HEK293 (cell line): ENCODE data around the gene FADS3.

ENCODE experiments used
- CTCF ChIA-PET: fragments of 350-600 bp; formaldehyde crosslinking; extraction: SDS; loops from one replicate; lab custom pipeline; 2021; ENCODE audit warnings: antibody characterized with exemption; lab: Yijun Ruan, JAX
- POLR2A ChIA-PET: fragments of 300-600 bp; formaldehyde crosslinking; extraction: SDS; loops from one replicate; lab custom pipeline; 2020; ENCODE audit warnings: antibody characterized with exemption, inconsistent platforms; lab: Yijun Ruan, JAX
- H3K27ac ChIP-seq: fragments of 200-500 bp; sonication (Bioruptor generic); 2 replicates; pipeline ENCODE4 v1.5.1; 2014; ENCODE audit warnings: low read depth, low read length, control low read depth, inconsistent platforms; ENCODE audit errors: extremely low read depth
- H3K36me3 ChIP-seq, 2 experiments: fragments of 200-500 bp in 1 of 2; sonication (Bioruptor generic) in 1 of 2; 1 replicate in 1 of 2; 2 replicates in 1 of 2; pipeline ENCODE4 v1.5.1; 2014 to 2017; ENCODE audit warnings: inconsistent platforms in 2 of 2, low read length in 2 of 2; ENCODE audit not compliant: control insufficient read depth in 2 of 2, insufficient read depth in 1 of 2
- H3K4me1 ChIP-seq: fragments of 200-500 bp; sonication (Bioruptor generic); 2 replicates; pipeline ENCODE4 v1.5.1; 2014; ENCODE audit warnings: mild to moderate bottlenecking, low read length, inconsistent platforms; ENCODE audit not compliant: control insufficient read depth, insufficient read depth
- H3K4me3 ChIP-seq: 2 replicates; pipeline ENCODE4 v1.5.1; 2011; ENCODE audit warnings: low read depth, mild to moderate bottlenecking, control low read depth, low read length, moderate library complexity
- H3K9me3 ChIP-seq: fragments of 200-500 bp; sonication (Bioruptor generic); 2 replicates; pipeline ENCODE4 v1.5.1; 2014; ENCODE audit warnings: low read depth, low read length, inconsistent platforms; ENCODE audit not compliant: control insufficient read depth, insufficient read depth
- EGR2 ChIP-seq: fragments of 450-650 bp; formaldehyde crosslinking; IDR thresholded peaks from 2 replicates; pipeline ENCODE4 v1.5.1; 2016; ENCODE audit warnings: low read depth, missing biosample characterization, missing genetic modification characterization
- HOXD13 ChIP-seq: sonication (generic); formaldehyde crosslinking; IDR thresholded peaks from 2 replicates; pipeline ENCODE4 v1.8.0; 2022; ENCODE audit warnings: missing genetic modification reagents, borderline replicate concordance
- PRDM1 ChIP-seq: fragments of 450-650 bp; formaldehyde crosslinking; IDR thresholded peaks from 2 replicates; pipeline ENCODE4; 2016; ENCODE audit warnings: missing biosample characterization, missing genetic modification characterization
- PRDM10 ChIP-seq: fragments of 450-650 bp; formaldehyde crosslinking; IDR thresholded peaks from 2 replicates; pipeline ENCODE4 v1.5.1; 2016; ENCODE audit warnings: missing biosample characterization, missing genetic modification characterization
- PRDM2 ChIP-seq: fragments of 450-650 bp; formaldehyde crosslinking; IDR thresholded peaks from 2 replicates; pipeline ENCODE4 v1.5.1; 2016; ENCODE audit warnings: missing biosample characterization, missing genetic modification characterization, borderline replicate concordance
- ZFP3 ChIP-seq: fragments of 450-650 bp; formaldehyde crosslinking; IDR thresholded peaks from 2 replicates; pipeline ENCODE4 v1.5.1; 2016; ENCODE audit warnings: low read depth, missing biosample characterization, missing genetic modification characterization
- ZNF169 ChIP-seq: fragments of 450-650 bp; formaldehyde crosslinking; IDR thresholded peaks from 2 replicates; pipeline ENCODE4 v1.5.1; 2016; ENCODE audit warnings: missing biosample characterization, missing genetic modification characterization
- ZNF26 ChIP-seq: fragments of 450-650 bp; formaldehyde crosslinking; IDR thresholded peaks from 2 replicates; pipeline ENCODE4 v1.5.1; 2016; ENCODE audit warnings: missing biosample characterization, missing genetic modification characterization
- ZNF521 ChIP-seq: fragments of 450-650 bp; formaldehyde crosslinking; IDR thresholded peaks from 2 replicates; pipeline ENCODE4 v1.5.1; 2017; ENCODE audit warnings: missing biosample characterization, mild to moderate bottlenecking, missing genetic modification characterization
- ZNF629 ChIP-seq: fragments of 450-650 bp; formaldehyde crosslinking; IDR thresholded peaks from 2 replicates; pipeline ENCODE4 v1.5.1; 2017; ENCODE audit warnings: missing biosample characterization, missing genetic modification characterization
- ZNF677 ChIP-seq: fragments of 450-650 bp; IDR thresholded peaks from 2 replicates; pipeline ENCODE4 v1.5.0; 2018; ENCODE audit warnings: missing biosample characterization, mild to moderate bottlenecking, missing genetic modification characterization, moderate library complexity
- ZNF692 ChIP-seq: fragments of 450-650 bp; formaldehyde crosslinking; IDR thresholded peaks from 2 replicates; pipeline ENCODE4 v1.5.1; 2016; ENCODE audit warnings: missing biosample characterization, missing genetic modification characterization
- ZNF747 ChIP-seq: fragments of 450-650 bp; formaldehyde crosslinking; IDR thresholded peaks from 2 replicates; pipeline ENCODE4 v1.5.1; 2016; ENCODE audit warnings: missing biosample characterization, missing genetic modification characterization
- ZNF843 ChIP-seq: fragments of 450-650 bp; formaldehyde crosslinking; IDR thresholded peaks from 2 replicates; pipeline ENCODE4 v1.5.1; 2016; ENCODE audit warnings: missing biosample characterization, missing genetic modification characterization
- ZXDB ChIP-seq: fragments of 450-650 bp; formaldehyde crosslinking; IDR thresholded peaks from 2 replicates; pipeline ENCODE4 v1.5.1; 2016; ENCODE audit warnings: missing biosample characterization, missing genetic modification characterization

Gene FADS3

GRCh38 chr11:61873588-61874376 lies 17.6 kb downstream of the FADS3 start (continued):
- TF ChIP-seq HOXD13 (no peak), PRDM1 (tag by site-specific recombination) (no peak), ZFP3 (tag by site-specific recombination) (no peak), ZNF692 (no peak), ZNF677 (tag by site-specific recombination) (no peak)

GRCh38 chr11:61872935-61873565 lies 18.3 kb downstream of the FADS3 start:
- POLR2A ChIA-PET: no interaction called here

More at GRCh38 chr11:61872935-61873565, 18.3 kb downstream of the FADS3 start:
- CTCF ChIA-PET: interaction anchor here (0.6 to 6.4 kb wide), 8 partner anchors 9 to 243 kb away, joined by 3 to 64 read pairs (median 28); no protein-coding TSS in a partner anchor
- Histone ChIP-seq H3K36me3 (no peaks in the 10 kb centered on the region), H3K9me3 (no peaks in the 10 kb centered on the region), H3K27ac (no peak overlapping the region), H3K4me3 (no peak overlapping the region), H3K4me1 (no peaks in the 10 kb centered on the region)
- TF ChIP-seq PRDM2 (tag by site-specific recombination) (no peak), PRDM10 (no peak), ZXDB (tag by site-specific recombination) (no peak), EGR2 (tag by site-specific recombination) (no peak), ZNF26 (tag by site-specific recombination) (no peak), ZNF169 (tag by site-specific recombination) (no peak), ZNF843 (no peak), ZNF747 (tag by site-specific recombination) (no peak), ZNF521 (tag by site-specific recombination) (no peak), ZNF629 (tag by site-specific recombination) (no peak)
